Ovary (tissue), 3 donors: ENCODE results near the gene MGST2.

ENCODE experiments used
- POLR2A ChIP-seq: fragments of 450-650 bp; IDR thresholded peaks from one replicate; pipeline ENCODE4 v1.6.1; 2017; ENCODE audit warnings: antibody characterized with exemption, mild to moderate bottlenecking, moderate library complexity
- TF ChIP-seq, protein P1 (sequence below), 3 donors: fragments of 450-650 bp in 2 of 3; fragments of 200-600 bp in 1 of 3; IDR thresholded peaks; one replicate each; pipeline versions ENCODE4 v1.5.1 to v1.8.0; 2016 to 2022; ENCODE audit warnings: antibody characterized with exemption in 3 of 3, mild to moderate bottlenecking in 1 of 3
- donor health status: DM: no; HTN: no; CAD: no.

- TF ChIP-seq, protein P1, sequence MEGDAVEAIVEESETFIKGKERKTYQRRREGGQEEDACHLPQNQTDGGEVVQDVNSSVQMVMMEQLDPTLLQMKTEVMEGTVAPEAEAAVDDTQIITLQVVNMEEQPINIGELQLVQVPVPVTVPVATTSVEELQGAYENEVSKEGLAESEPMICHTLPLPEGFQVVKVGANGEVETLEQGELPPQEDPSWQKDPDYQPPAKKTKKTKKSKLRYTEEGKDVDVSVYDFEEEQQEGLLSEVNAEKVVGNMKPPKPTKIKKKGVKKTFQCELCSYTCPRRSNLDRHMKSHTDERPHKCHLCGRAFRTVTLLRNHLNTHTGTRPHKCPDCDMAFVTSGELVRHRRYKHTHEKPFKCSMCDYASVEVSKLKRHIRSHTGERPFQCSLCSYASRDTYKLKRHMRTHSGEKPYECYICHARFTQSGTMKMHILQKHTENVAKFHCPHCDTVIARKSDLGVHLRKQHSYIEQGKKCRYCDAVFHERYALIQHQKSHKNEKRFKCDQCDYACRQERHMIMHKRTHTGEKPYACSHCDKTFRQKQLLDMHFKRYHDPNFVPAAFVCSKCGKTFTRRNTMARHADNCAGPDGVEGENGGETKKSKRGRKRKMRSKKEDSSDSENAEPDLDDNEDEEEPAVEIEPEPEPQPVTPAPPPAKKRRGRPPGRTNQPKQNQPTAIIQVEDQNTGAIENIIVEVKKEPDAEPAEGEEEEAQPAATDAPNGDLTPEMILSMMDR (IDR thresholded peaks at IDR 0.05): no peak
- TF ChIP-seq POLR2A: no peak
Measured at GRCh38 chr4:139633195-139633594, 32.4 kb upstream of the MGST2 start.
